ENCODE data around the gene C17orf75.
"Not testable (repeated sequence)": the region's sequence is repeated elsewhere in the genome, so short reads cannot be mapped to it uniquely, and the experiment has no call there.

C17orf75 gene

DNA sequence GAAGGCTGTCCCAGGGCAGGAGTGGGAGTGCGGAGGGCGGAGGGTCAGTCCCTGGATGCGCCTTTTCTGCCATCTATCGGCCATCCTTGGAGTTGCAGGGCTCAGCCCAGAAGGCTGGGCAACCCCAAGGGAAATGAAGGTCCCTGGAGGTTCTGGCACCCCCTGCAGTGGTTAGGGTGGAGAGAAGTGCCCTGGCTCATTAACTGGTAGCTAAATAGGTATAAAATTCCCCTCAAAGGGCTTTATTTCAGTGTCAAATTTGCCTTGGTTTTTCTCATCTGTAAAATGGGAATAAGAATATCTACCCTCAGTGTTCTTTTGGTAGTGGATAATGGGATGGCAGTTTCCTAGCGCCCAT, 22.4 kb downstream of the C17orf75 start:
- no peaks in the 10 kb centered on the region for H3K9me3 ChIP-seq (ENCODE audit: insufficient read depth, low read depth, low read length)
- TF ChIP-seq, protein P1, sequence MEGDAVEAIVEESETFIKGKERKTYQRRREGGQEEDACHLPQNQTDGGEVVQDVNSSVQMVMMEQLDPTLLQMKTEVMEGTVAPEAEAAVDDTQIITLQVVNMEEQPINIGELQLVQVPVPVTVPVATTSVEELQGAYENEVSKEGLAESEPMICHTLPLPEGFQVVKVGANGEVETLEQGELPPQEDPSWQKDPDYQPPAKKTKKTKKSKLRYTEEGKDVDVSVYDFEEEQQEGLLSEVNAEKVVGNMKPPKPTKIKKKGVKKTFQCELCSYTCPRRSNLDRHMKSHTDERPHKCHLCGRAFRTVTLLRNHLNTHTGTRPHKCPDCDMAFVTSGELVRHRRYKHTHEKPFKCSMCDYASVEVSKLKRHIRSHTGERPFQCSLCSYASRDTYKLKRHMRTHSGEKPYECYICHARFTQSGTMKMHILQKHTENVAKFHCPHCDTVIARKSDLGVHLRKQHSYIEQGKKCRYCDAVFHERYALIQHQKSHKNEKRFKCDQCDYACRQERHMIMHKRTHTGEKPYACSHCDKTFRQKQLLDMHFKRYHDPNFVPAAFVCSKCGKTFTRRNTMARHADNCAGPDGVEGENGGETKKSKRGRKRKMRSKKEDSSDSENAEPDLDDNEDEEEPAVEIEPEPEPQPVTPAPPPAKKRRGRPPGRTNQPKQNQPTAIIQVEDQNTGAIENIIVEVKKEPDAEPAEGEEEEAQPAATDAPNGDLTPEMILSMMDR (conservative IDR thresholded peaks at IDR 0.05; ENCODE audit: low read length) = peak; percentile 91
- no peak for TF ChIP-seq EZH2phosphoT487 (IDR thresholded peaks at IDR 0.05; ENCODE audit: borderline replicate concordance)
- no peaks in the 10 kb centered on the region for H3K4me1 ChIP-seq (ENCODE audit: insufficient read depth, low read length, poor library complexity, severe bottlenecking)
- H3K4me2 ChIP-seq (ENCODE audit: low read depth, low read length, poor library complexity, severe bottlenecking) = no peak overlapping the region
- H3F3A ChIP-seq (ENCODE audit: low read depth) = no peaks in the 10 kb centered on the region
- H3K9ac ChIP-seq (ENCODE audit: low read depth, low read length, poor library complexity, severe bottlenecking) = no peak overlapping the region
- no peaks in the 10 kb centered on the region for H3K27me3 ChIP-seq (ENCODE audit: insufficient read depth, low read length, poor library complexity, severe bottlenecking)
- H3K36me3 ChIP-seq (ENCODE audit: insufficient read depth, low read length) = no peaks in the 10 kb centered on the region
- H3K9me2 ChIP-seq (replicated peaks; ENCODE audit: low read depth, low read length) = no peaks in the 10 kb centered on the region
- H3K4me3 ChIP-seq (ENCODE audit: low read length, poor library complexity, severe bottlenecking) = no peak overlapping the region
- no peaks in the 10 kb centered on the region for H4K20me1 ChIP-seq (ENCODE audit: insufficient read depth, low read length, poor library complexity, severe bottlenecking)
- no peaks in the 10 kb centered on the region for H3K79me2 ChIP-seq (ENCODE audit: insufficient read depth, low read length)
- H2AFZ ChIP-seq (ENCODE audit: low read length) = no peak overlapping the region

GRCh38 chr17:32318071-32318470, 23.9 kb downstream of the C17orf75 start:
- Histone ChIP-seq H3K36me3 (ENCODE audit: insufficient read depth, low read length) (no peaks in the 10 kb centered on the region), H3K4me2 (ENCODE audit: low read depth, low read length, poor library complexity, severe bottlenecking) (no peak overlapping the region), H3K9ac (ENCODE audit: low read depth, low read length, poor library complexity, severe bottlenecking) (no peak overlapping the region), H3K79me2 (ENCODE audit: insufficient read depth, low read length) (no peaks in the 10 kb centered on the region), H2AFZ (ENCODE audit: low read length) (no peak overlapping the region), H3K9me2 (replicated peaks; ENCODE audit: low read depth, low read length) (no peaks in the 10 kb centered on the region), H3K4me1 (ENCODE audit: insufficient read depth, low read length, poor library complexity, severe bottlenecking) (no peaks in the 10 kb centered on the region), H3F3A (ENCODE audit: low read depth) (no peaks in the 10 kb centered on the region), H4K20me1 (ENCODE audit: insufficient read depth, low read length, poor library complexity, severe bottlenecking) (no peaks in the 10 kb centered on the region), H3K9me3 (ENCODE audit: insufficient read depth, low read depth, low read length) (no peaks in the 10 kb centered on the region), H3K4me3 (ENCODE audit: low read length, poor library complexity, severe bottlenecking) (no peak overlapping the region), H3K27me3 (ENCODE audit: insufficient read depth, low read length, poor library complexity, severe bottlenecking) (no peaks in the 10 kb centered on the region)
- TF ChIP-seq EZH2phosphoT487 (IDR thresholded peaks at IDR 0.05; ENCODE audit: borderline replicate concordance) = no peak
- TF ChIP-seq, protein P1 (conservative IDR thresholded peaks at IDR 0.05; ENCODE audit: low read length) = no peak

DNA sequence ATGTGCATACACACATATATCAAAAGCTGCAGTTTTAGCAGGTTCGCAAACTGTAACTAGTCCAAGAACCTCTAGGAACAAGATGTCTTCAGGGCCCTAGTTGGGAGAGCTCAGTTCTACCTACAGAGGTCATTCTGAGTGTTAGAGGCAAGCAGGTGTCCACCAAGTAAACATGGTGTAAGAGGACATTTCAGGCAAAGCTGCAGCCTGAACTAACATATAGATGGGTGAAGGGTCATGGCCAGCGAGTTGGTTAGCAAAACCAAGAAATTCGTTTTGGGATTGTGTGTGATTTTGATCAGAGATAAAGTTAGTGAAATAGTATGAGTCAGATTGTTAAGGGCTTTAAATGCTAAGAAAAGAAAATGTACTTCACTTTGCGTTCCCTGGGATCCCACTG, 24.6 kb downstream of the C17orf75 start:
- 0 out of 2 replicates have a peak overlapping the region, but pooled peaks have one; percentile 6 for H2AFZ ChIP-seq (ENCODE audit: low read length)
- no peaks in the 10 kb centered on the region for H3K27me3 ChIP-seq (ENCODE audit: insufficient read depth, low read length, poor library complexity, severe bottlenecking)
- no peaks in the 10 kb centered on the region for H3K9me3 ChIP-seq (ENCODE audit: insufficient read depth, low read depth, low read length)
- no peaks in the 10 kb centered on the region for H3K9me2 ChIP-seq (replicated peaks; ENCODE audit: low read depth, low read length)
- no peaks in the 10 kb centered on the region for H3K4me1 ChIP-seq (ENCODE audit: insufficient read depth, low read length, poor library complexity, severe bottlenecking)
- no peak overlapping the region for H3K4me2 ChIP-seq (ENCODE audit: low read depth, low read length, poor library complexity, severe bottlenecking)
- no peak overlapping the region for H3K4me3 ChIP-seq (ENCODE audit: low read length, poor library complexity, severe bottlenecking)
- no peaks in the 10 kb centered on the region for H3F3A ChIP-seq (ENCODE audit: low read depth)
- no peaks in the 10 kb centered on the region for H4K20me1 ChIP-seq (ENCODE audit: insufficient read depth, low read length, poor library complexity, severe bottlenecking)
- H3K79me2 ChIP-seq (ENCODE audit: insufficient read depth, low read length) = no peaks in the 10 kb centered on the region
- no peaks in the 10 kb centered on the region for H3K36me3 ChIP-seq (ENCODE audit: insufficient read depth, low read length)
- TF ChIP-seq, protein P1 (conservative IDR thresholded peaks at IDR 0.05; ENCODE audit: low read length) = no peak
- no peak for TF ChIP-seq EZH2phosphoT487 (IDR thresholded peaks at IDR 0.05; ENCODE audit: borderline replicate concordance)
- no peak overlapping the region for H3K9ac ChIP-seq (ENCODE audit: low read depth, low read length, poor library complexity, severe bottlenecking)

- H3K4me2 ChIP-seq (ENCODE audit: low read depth, low read length, poor library complexity, severe bottlenecking); H3K9ac ChIP-seq (ENCODE audit: low read depth, low read length, poor library complexity, severe bottlenecking); H4K20me1 ChIP-seq (ENCODE audit: insufficient read depth, low read length, poor library complexity, severe bottlenecking); H3K9me3 ChIP-seq (ENCODE audit: insufficient read depth, low read depth, low read length); H3K4me1 ChIP-seq (ENCODE audit: insufficient read depth, low read length, poor library complexity, severe bottlenecking); H3K27me3 ChIP-seq (ENCODE audit: insufficient read depth, low read length, poor library complexity, severe bottlenecking); H3K79me2 ChIP-seq (ENCODE audit: insufficient read depth, low read length); H3K9me2 ChIP-seq (replicated peaks; ENCODE audit: low read depth, low read length); H2AFZ ChIP-seq (ENCODE audit: low read length); H3K4me3 ChIP-seq (ENCODE audit: low read length, poor library complexity, severe bottlenecking); H3K36me3 ChIP-seq (ENCODE audit: insufficient read depth, low read length); H3F3A ChIP-seq (ENCODE audit: low read depth): not testable (repeated sequence)
These were observed 25.3 kb downstream of the C17orf75 start for GRCh38 chr17:32316653-32317052.

Measured in Loucy (cell line).